ENCODE measurements around the gene ESYT2. TPM values are rescaled to one million over a fixed set of nuclear protein-coding genes. Genes with fewer than 3 reads are reported as not detected.

ESYT2 gene
- total and polyA plus RNA-seq, 9 of the 15 experiments (the other 6 are each of a cell fraction or from before 2014, with no cell fraction given), result 5.8 to 86.9 (median 64.7) TPM

DNA sequence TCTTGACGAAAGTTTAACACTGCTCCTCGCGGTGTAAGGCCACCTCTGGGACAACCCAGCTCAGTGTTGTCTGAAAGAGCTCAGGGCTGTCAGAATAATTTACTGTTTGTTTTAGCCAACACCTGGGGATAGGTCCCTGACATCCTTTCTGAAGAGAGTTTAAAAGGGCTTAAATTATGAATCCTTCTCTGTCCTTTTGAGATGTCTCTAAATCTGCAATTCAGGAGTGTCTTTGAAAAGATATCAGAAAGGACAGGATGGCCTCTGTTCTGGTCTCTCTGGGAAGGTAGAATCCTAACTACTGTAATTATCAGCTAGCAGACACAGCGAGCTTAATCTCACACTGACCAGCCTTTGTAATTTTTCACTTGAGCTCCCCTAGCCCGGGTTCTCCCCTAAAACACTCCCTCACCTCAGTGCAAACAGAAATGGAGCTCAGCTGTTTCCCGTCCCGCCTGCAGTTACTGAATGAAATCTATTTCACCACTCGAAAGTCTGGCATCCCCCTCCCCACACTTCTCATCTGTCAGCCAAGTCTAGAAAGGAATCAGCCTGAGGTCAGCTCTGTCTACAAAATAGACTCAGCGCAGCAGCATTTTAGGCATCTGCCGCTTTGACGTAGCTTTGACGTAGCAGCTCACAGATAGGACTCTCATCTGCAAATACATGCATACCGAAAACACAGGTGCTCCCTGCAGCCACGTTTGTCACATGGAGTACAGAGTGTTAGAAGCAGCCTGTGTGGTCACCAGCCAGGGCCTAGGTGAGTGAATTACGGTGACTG, 31.9 kb upstream of the ESYT2 start (continued):
- TF ChIP-seq CBFB (CRISPR knock-in tag; IDR thresholded peaks at IDR 0.05) (no peak), PHF8 (IDR thresholded peaks at IDR 0.05; ENCODE audit: borderline replicate concordance, low read length) (no peak), NFYB (IDR thresholded peaks at IDR 0.05; ENCODE audit: extremely low read depth, insufficient read length) (no peak), YBX1 (IDR thresholded peaks at IDR 0.05) (no peak), FOXP1 (CRISPR knock-in tag; IDR thresholded peaks at IDR 0.05) (no peak), CHD4 (IDR thresholded peaks at IDR 0.05; ENCODE audit: insufficient read depth, insufficient replicate concordance, low read depth, low read length, poor library complexity, severe bottlenecking) (no peak), ZNF253 (CRISPR knock-in tag; conservative IDR thresholded peaks at IDR 0.05) (no peak), RBM25 (IDR thresholded peaks at IDR 0.05; ENCODE audit: low read depth, low read length, severe bottlenecking) (no peak), TAL1 (IDR thresholded peaks at IDR 0.05) (peak; percentile 92), SRSF7 (optimal IDR thresholded peaks at IDR 0.05; ENCODE audit: low read depth, low read length) (no peak)
- TF ChIP-seq, protein P1, sequence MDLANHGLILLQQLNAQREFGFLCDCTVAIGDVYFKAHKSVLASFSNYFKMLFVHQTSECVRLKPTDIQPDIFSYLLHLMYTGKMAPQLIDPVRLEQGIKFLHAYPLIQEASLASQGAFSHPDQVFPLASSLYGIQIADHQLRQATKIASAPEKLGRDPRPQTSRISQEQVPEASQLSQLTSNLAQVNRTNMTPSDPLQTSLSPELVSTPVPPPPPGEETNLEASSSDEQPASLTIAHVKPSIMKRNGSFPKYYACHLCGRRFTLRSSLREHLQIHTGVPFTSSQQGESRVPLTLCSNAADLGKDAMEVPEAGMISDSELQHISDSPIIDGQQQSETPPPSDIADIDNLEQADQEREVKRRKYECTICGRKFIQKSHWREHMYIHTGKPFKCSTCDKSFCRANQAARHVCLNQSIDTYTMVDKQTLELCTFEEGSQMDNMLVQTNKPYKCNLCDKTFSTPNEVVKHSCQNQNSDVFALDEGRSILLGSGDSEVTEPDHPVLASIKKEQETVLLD (IDR thresholded peaks at IDR 0.05), result peak; percentile 43; the same call in 1 of the 2 replicates
- TF ChIP-seq, protein P2, sequence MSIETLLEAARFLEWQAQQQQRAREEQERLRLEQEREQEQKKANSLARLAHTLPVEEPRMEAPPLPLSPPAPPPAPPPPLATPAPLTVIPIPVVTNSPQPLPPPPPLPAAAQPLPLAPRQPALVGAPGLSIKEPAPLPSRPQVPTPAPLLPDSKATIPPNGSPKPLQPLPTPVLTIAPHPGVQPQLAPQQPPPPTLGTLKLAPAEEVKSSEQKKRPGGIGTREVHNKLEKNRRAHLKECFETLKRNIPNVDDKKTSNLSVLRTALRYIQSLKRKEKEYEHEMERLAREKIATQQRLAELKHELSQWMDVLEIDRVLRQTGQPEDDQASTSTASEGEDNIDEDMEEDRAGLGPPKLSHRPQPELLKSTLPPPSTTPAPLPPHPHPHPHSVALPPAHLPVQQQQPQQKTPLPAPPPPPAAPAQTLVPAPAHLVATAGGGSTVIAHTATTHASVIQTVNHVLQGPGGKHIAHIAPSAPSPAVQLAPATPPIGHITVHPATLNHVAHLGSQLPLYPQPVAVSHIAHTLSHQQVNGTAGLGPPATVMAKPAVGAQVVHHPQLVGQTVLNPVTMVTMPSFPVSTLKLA (conservative IDR thresholded peaks at IDR 0.05), result no peak
- TF ChIP-seq, protein P3, sequence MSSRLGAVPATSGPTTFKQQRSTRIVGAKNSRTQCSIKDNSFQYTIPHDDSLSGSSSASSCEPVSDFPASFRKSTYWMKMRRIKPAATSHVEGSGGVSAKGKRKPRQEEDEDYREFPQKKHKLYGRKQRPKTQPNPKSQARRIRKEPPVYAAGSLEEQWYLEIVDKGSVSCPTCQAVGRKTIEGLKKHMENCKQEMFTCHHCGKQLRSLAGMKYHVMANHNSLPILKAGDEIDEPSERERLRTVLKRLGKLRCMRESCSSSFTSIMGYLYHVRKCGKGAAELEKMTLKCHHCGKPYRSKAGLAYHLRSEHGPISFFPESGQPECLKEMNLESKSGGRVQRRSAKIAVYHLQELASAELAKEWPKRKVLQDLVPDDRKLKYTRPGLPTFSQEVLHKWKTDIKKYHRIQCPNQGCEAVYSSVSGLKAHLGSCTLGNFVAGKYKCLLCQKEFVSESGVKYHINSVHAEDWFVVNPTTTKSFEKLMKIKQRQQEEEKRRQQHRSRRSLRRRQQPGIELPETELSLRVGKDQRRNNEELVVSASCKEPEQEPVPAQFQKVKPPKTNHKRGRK (tag; IDR thresholded peaks at IDR 0.05), result no peak
- TF ChIP-seq, protein P4, sequence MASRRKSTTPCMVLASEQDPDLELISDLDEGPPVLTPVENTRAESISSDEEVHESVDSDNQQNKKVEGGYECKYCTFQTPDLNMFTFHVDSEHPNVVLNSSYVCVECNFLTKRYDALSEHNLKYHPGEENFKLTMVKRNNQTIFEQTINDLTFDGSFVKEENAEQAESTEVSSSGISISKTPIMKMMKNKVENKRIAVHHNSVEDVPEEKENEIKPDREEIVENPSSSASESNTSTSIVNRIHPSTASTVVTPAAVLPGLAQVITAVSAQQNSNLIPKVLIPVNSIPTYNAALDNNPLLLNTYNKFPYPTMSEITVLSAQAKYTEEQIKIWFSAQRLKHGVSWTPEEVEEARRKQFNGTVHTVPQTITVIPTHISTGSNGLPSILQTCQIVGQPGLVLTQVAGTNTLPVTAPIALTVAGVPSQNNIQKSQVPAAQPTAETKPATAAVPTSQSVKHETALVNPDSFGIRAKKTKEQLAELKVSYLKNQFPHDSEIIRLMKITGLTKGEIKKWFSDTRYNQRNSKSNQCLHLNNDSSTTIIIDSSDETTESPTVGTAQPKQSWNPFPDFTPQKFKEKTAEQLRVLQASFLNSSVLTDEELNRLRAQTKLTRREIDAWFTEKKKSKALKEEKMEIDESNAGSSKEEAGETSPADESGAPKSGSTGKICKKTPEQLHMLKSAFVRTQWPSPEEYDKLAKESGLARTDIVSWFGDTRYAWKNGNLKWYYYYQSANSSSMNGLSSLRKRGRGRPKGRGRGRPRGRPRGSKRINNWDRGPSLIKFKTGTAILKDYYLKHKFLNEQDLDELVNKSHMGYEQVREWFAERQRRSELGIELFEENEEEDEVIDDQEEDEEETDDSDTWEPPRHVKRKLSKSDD (conservative IDR thresholded peaks at IDR 0.05; ENCODE audit: low read length), result no peak
- TF ChIP-seq, protein P5, sequence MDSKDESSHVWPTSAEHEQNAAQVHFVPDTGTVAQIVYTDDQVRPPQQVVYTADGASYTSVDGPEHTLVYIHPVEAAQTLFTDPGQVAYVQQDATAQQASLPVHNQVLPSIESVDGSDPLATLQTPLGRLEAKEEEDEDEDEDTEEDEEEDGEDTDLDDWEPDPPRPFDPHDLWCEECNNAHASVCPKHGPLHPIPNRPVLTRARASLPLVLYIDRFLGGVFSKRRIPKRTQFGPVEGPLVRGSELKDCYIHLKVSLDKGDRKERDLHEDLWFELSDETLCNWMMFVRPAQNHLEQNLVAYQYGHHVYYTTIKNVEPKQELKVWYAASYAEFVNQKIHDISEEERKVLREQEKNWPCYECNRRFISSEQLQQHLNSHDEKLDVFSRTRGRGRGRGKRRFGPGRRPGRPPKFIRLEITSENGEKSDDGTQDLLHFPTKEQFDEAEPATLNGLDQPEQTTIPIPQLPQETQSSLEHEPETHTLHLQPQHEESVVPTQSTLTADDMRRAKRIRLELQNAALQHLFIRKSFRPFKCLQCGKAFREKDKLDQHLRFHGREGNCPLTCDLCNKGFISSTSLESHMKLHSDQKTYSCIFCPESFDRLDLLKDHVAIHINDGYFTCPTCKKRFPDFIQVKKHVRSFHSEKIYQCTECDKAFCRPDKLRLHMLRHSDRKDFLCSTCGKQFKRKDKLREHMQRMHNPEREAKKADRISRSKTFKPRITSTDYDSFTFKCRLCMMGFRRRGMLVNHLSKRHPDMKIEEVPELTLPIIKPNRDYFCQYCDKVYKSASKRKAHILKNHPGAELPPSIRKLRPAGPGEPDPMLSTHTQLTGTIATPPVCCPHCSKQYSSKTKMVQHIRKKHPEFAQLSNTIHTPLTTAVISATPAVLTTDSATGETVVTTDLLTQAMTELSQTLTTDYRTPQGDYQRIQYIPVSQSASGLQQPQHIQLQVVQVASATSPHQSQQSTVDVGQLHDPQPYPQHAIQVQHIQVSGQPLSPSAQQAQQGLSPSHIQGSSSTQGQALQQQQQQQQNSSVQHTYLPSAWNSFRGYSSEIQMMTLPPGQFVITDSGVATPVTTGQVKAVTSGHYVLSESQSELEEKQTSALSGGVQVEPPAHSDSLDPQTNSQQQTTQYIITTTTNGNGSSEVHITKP (IDR thresholded peaks at IDR 0.05; ENCODE audit: partially characterized antibody), result no peak

Data from K562 (cell line).